GM19397 (cell line): ENCODE results near the gene CHMP1B.

Source experiments
- ATAC-seq: cut with Tn5 transposase; IDR thresholded peaks from one replicate; pipeline ENCODE4 v1.9.1; 2021; ENCODE audit warnings: mild to moderate bottlenecking, moderate library complexity; ENCODE audit not compliant: unreplicated experiment

The CHMP1B gene

DNA sequence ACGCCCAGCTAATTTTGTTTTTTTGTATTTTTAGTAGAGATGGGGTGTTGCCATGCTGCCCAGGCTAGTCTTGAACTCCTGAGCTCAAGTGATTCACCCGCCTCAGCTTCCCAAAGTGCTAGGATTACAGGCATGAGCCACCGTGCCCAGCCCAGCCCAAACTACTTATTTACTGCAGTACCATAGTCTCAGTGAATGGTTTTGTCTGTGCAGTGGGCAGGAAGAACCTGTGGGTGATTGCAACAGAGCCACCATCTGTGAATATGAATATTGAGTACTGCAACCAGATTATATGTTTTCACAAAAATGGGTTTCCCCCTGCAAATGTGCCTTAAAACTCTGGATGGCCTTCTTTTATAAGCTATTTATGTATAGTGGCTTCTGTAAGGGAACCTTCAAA lies 47.9 kb downstream of the CHMP1B start:
- ATAC-seq = no peak

- ATAC-seq = no peak
Observed at GRCh38 chr18:11901826-11902438, 50.7 kb downstream of the CHMP1B start.

GRCh38 chr18:11902522-11903292 lies 51.5 kb downstream of the CHMP1B start:
- no peak for ATAC-seq
